Measurements from ENCODE around the gene SH3RF3. TPM values are rescaled to one million over a fixed set of nuclear protein-coding genes. Genes with fewer than 3 reads are reported as not detected.

Gene SH3RF3
- total and polyA plus RNA-seq, 2 of the 13 experiments (the other 11 are each of a cell fraction or from before 2014, with no cell fraction given): 0.04 TPM; not detected in 1

GRCh38 chr2:109148117-109148746, 19.2 kb downstream of the SH3RF3 start:
- no peak for DNase-seq (ENCODE audit: low spot score)
- Histone ChIP-seq H3K79me2 (ENCODE audit: insufficient read depth, low read length) (no peaks in the 10 kb centered on the region), H2AFZ (ENCODE audit: low read length) (no peak overlapping the region), H3K27me3 (ENCODE audit: control insufficient read depth in 1 of 2, insufficient read depth in 2 of 2, low read length in 2 of 2) (peaks cover 0 to 1% of the 10 kb centered on the region in 2 experiments; a peak in 2 of 5 replicates), H3K36me3 (replicated peaks in 1 of 2; ENCODE audit: control insufficient read depth in 1 of 2, insufficient read depth in 2 of 2, low read length in 2 of 2) (no peaks in the 10 kb centered on the region), H3K4me3 (replicated peaks in 1 of 3; ENCODE audit: insufficient read depth in 1 of 3, low read depth in 2 of 3, low read length in 3 of 3) (no peak overlapping the region), H3K4me1 (ENCODE audit: insufficient read depth, low read length) (no peaks in the 10 kb centered on the region), H4K20me1 (ENCODE audit: insufficient read depth, low read length) (no peaks in the 10 kb centered on the region; the same call in 1 of the 2 replicates), H3K27ac (ENCODE audit: extremely low read length, insufficient read depth, low read length) (no peak overlapping the region), H3K4me2 (ENCODE audit: low read depth, low read length) (no peak overlapping the region), H3K9ac (ENCODE audit: insufficient read depth, low read depth, low read length) (no peak overlapping the region), H3K9me3 (ENCODE audit: low read length) (no peaks in the 10 kb centered on the region)
- TF ChIP-seq ARID4A (CRISPR knock-in tag; IDR thresholded peaks at IDR 0.05; ENCODE audit: borderline replicate concordance) (no peak), MAFF (IDR thresholded peaks at IDR 0.05; ENCODE audit: low read depth, low read length) (0 out of 2 replicates have a peak, but pooled peaks have one; percentile 26), MAFK (conservative IDR thresholded peaks at IDR 0.05 in 1 of 2, IDR thresholded peaks at IDR 0.05 in 1 of 2; ENCODE audit: low read length in 2 of 2) (peak; percentile 27 to 48; a peak in 1 of 4 replicates), ZNF292 (CRISPR knock-in tag; IDR thresholded peaks at IDR 0.05; ENCODE audit: borderline replicate concordance, low read depth) (no peak), ELF1 (CRISPR knock-in tag; IDR thresholded peaks at IDR 0.05) (no peak)
- BruUV-seq (replicated peaks): no TSS peak
- intact Hi-C loops (cut with micrococcal nuclease; ENCODE audit: unreplicated experiment): no loop called here
- 54% methylated on average over 12 of the region's 12 CpGs for whole genome bisulfite sequencing (ENCODE audit: low lambda C conversion rate)
- in situ Hi-C loops (cut with HindIII; ENCODE audit: extremely low pct_ligation_motif_present, low pct_unique_long_range_greater_than_20kb): no loop called here
- POLR2A ChIA-PET: no interaction called here
- FAIRE-seq: no peak
- no peak for ATAC-seq
- CTCF ChIA-PET (ENCODE audit: low intra/inter-chr PET ratio, low total read pairs): no interaction called here
